ENCODE measurements around the gene CBLIF. TPM values are rescaled to one million over a fixed set of nuclear protein-coding genes. Genes with fewer than 3 reads are reported as not detected.

Gene CBLIF
- total and polyA plus RNA-seq, 2 of the 8 experiments (the other 6 are each of a cell fraction or from before 2014, with no cell fraction given) = not detected

GRCh38 chr11:59829358-59829757 lies 15.9 kb downstream of the CBLIF start:
- no peak overlapping the region for H2BK120ac ChIP-seq (replicated peaks; ENCODE audit: low read depth, low read length)
- no peaks in the 10 kb centered on the region for H3K27me3 ChIP-seq (replicated peaks in 1 of 4; ENCODE audit: control insufficient read depth in 3 of 4, extremely low read depth in 1 of 4, insufficient read depth in 3 of 4, low read length in 3 of 4)
- H3K56ac ChIP-seq (replicated peaks; ENCODE audit: insufficient read length, low read depth, low read length) = no peak overlapping the region
- H2BK5ac ChIP-seq (ENCODE audit: low read depth, low read length) = no peak overlapping the region
- FAIRE-seq (no peak), DNase-seq (ENCODE audit: low read depth in 1 of 2, low spot score in 2 of 2) (no peak)
- no peak overlapping the region for H3K14ac ChIP-seq (ENCODE audit: insufficient read length)
- H3K4me2 ChIP-seq (ENCODE audit: insufficient read depth in 1 of 2, low read depth in 2 of 2, low read length in 2 of 2) = no peak overlapping the region
- H3K79me1 ChIP-seq (ENCODE audit: low read depth, low read length) = no peaks in the 10 kb centered on the region
- no peaks in the 10 kb centered on the region for H4K20me1 ChIP-seq (replicated peaks in 1 of 2; ENCODE audit: control insufficient read depth in 1 of 2, insufficient read depth in 2 of 2, low read length in 2 of 2)
- no peak overlapping the region for H2AK5ac ChIP-seq (ENCODE audit: low read depth, low read length)
- H3K23ac ChIP-seq (ENCODE audit: insufficient read length) = no peak overlapping the region
- no peaks in the 10 kb centered on the region for H3K9me3 ChIP-seq (ENCODE audit: insufficient read depth in 2 of 2, low read depth in 1 of 2, low read length in 1 of 2)
- no peak overlapping the region for H3K18ac ChIP-seq (ENCODE audit: extremely low read depth, low read length)
- no peaks in the 10 kb centered on the region for H3K79me2 ChIP-seq (ENCODE audit: control insufficient read depth in 1 of 2, insufficient read depth in 2 of 2, low read length in 2 of 2)
- no peak overlapping the region for H2BK15ac ChIP-seq (ENCODE audit: low read length)
- no peak overlapping the region for H3K27ac ChIP-seq (ENCODE audit: low read depth, low read length)
- no peaks in the 10 kb centered on the region for H3K23me2 ChIP-seq (ENCODE audit: low read depth, low read length)
- no peak overlapping the region for H2BK12ac ChIP-seq (ENCODE audit: low read depth, low read length)
- H2AFZ ChIP-seq (ENCODE audit: low read length) = no peak overlapping the region
- WGBS, 2 experiments (ENCODE audit: extremely low coverage in 1 of 2, insufficient coverage in 1 of 2, insufficient read length in 1 of 2, insufficient replicate concordance in 2 of 2, low coverage in 1 of 2, low lambda C conversion rate in 2 of 2, missing lambda C conversion rate in 1 of 2) = 79% methylated on average over 3 of the region's 3 CpGs; no CpG with 5 or more reads in 1 of the 2 experiments
- H3K4me1 ChIP-seq (replicated peaks in 1 of 4; ENCODE audit: control insufficient read depth in 3 of 4, insufficient read depth in 4 of 4, low read length in 3 of 4) = no peaks in the 10 kb centered on the region
- no peak overlapping the region for H4K91ac ChIP-seq (replicated peaks; ENCODE audit: insufficient read length, low read length)
- no peak overlapping the region for H3K9ac ChIP-seq (replicated peaks in 1 of 4; ENCODE audit: extremely low read depth in 1 of 4, low read depth in 3 of 4, low read length in 3 of 4)
- no peaks in the 10 kb centered on the region for H3K36me3 ChIP-seq (ENCODE audit: control insufficient read depth in 2 of 4, insufficient read depth in 4 of 4, low read length in 3 of 4)
- no peak overlapping the region for H3K4me3 ChIP-seq (ENCODE audit: extremely low read depth in 1 of 4, insufficient read depth in 2 of 4, low read depth in 3 of 4, low read length in 4 of 4)
- H2BK20ac ChIP-seq (ENCODE audit: low read length) = no peak overlapping the region
- no peak overlapping the region for H4K5ac ChIP-seq (ENCODE audit: insufficient read length, low read depth, low read length)
- no peak overlapping the region for H4K8ac ChIP-seq (ENCODE audit: extremely low read depth, insufficient read depth, low read length)
- ChIA-PET CTCF (ENCODE audit: partially characterized antibody) (no interaction called here), POLR2A (ENCODE audit: partially characterized antibody) (no interaction called here)
- no peak overlapping the region for H3K4ac ChIP-seq (replicated peaks; ENCODE audit: insufficient read length, low read depth, low read length)
- TF ChIP-seq, protein P1, sequence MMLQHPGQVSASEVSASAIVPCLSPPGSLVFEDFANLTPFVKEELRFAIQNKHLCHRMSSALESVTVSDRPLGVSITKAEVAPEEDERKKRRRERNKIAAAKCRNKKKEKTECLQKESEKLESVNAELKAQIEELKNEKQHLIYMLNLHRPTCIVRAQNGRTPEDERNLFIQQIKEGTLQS (IDR thresholded peaks at IDR 0.05; ENCODE audit: insufficient read depth, low read depth, low read length) = no peak
- TF ChIP-seq CBX8 (IDR thresholded peaks at IDR 0.05; ENCODE audit: borderline replicate concordance, low read depth, low read length) (no peak), CTBP2 (IDR thresholded peaks at IDR 0.05; ENCODE audit: borderline replicate concordance, insufficient read depth, insufficient read length, low read length) (no peak), USF2 (IDR thresholded peaks at IDR 0.05; ENCODE audit: low read length) (no peak), BACH1 (IDR thresholded peaks at IDR 0.05; ENCODE audit: low read length) (no peak), NRF1 (IDR thresholded peaks at IDR 0.05; ENCODE audit: low read depth, low read length) (no peak), E2F6 (IDR thresholded peaks at IDR 0.05) (no peak), JUND (IDR thresholded peaks at IDR 0.05; ENCODE audit: low read length) (no peak), SIN3A (conservative IDR thresholded peaks at IDR 0.05 in 1 of 2, IDR thresholded peaks at IDR 0.05 in 1 of 2; ENCODE audit: low read depth in 1 of 2, low read length in 2 of 2) (no peak), POLR2A (IDR thresholded peaks at IDR 0.05; ENCODE audit: control extremely low read depth in 1 of 2, low read depth in 2 of 2, low read length in 2 of 2) (no peak), FOSL1 (IDR thresholded peaks at IDR 0.05; ENCODE audit: insufficient read depth, low read depth, low read length) (no peak), MAFK (IDR thresholded peaks at IDR 0.05; ENCODE audit: low read depth, low read length) (no peak), SIX5 (IDR thresholded peaks at IDR 0.05; ENCODE audit: low read depth, low read length) (no peak)

Measured in H1 (cell line).